CD4-positive, alpha-beta T cell (primary cell): ENCODE data around the gene RUFY3. TPM values are rescaled to one million over a fixed set of nuclear protein-coding genes. Genes with fewer than 3 reads are reported as not detected.

Experiments used
- ATAC-seq: fragments of 200-7000 bp; cut with Tn5 transposase; one replicate; pipeline ENCODE4 v1.10.0; 2022; ENCODE audit warnings: mild to moderate bottlenecking; ENCODE audit not compliant: poor library complexity
- CTCF ChIA-PET: fragments of 350-600 bp; sonication (Branson Sonifier 250); formaldehyde crosslinking; loops from one replicate; lab custom pipeline; 2021; ENCODE audit warnings: antibody characterized with exemption, inconsistent platforms; lab: Charles Lee
- POLR2A ChIA-PET: fragments of 350-600 bp; sonication (Branson Sonifier 250); formaldehyde crosslinking; loops from one replicate; lab custom pipeline; 2021; ENCODE audit warnings: antibody characterized with exemption, inconsistent platforms; lab: Charles Lee
- DNase-seq, 14 experiments: peaks; one replicate each; pipeline ENCODE4 v3.0.0-alpha.2; 2013 to 2020; ENCODE audit warnings: mixed read lengths in 2 of 14
- H3K27ac ChIP-seq, 2 donors: one replicate each; pipeline versions ENCODE4 v1.5.1 to v1.7.0; 2013; ENCODE audit warnings: low read length in 2 of 2, low read depth in 1 of 2, mild to moderate bottlenecking in 1 of 2
- H3K27me3 ChIP-seq, 2 experiments: 1 replicate in 1 of 2; 2 replicates in 1 of 2; pipeline versions ENCODE4 v1.6.1 to v1.7.0; 2013; ENCODE audit warnings: low read length in 2 of 2, control low read depth in 1 of 2, mild to moderate bottlenecking in 1 of 2, moderate library complexity in 1 of 2; ENCODE audit not compliant: insufficient read depth in 2 of 2, control insufficient read depth in 1 of 2
- H3K36me3 ChIP-seq: one replicate; pipeline ENCODE4 v1.6.1; 2013; ENCODE audit warnings: low read length, control low read depth; ENCODE audit not compliant: insufficient read depth
- H3K4me1 ChIP-seq: one replicate; pipeline ENCODE4 v1.6.1; 2013; ENCODE audit warnings: low read length, control low read depth; ENCODE audit not compliant: insufficient read depth
- H3K4me3 ChIP-seq: one replicate; pipeline ENCODE4 v1.5.1; 2013; ENCODE audit warnings: mild to moderate bottlenecking, low read length, moderate library complexity
- H3K9me3 ChIP-seq, 2 experiments: 1 replicate in 1 of 2; 2 replicates in 1 of 2; pipeline versions ENCODE4 v1.6.1 to v1.7.0; 2013; ENCODE audit warnings: low read length in 2 of 2, mild to moderate bottlenecking in 2 of 2, control low read depth in 1 of 2, moderate library complexity in 1 of 2; ENCODE audit not compliant: control insufficient read depth in 1 of 2, insufficient read depth in 1 of 2
- H3K27ac Mint-ChIP-seq: one replicate; pipeline ENCODE4 v1.8.0; 2020; ENCODE audit warnings: mixed read lengths
- H3K27me3 Mint-ChIP-seq: one replicate; pipeline ENCODE4 v1.8.0; 2021; ENCODE audit warnings: mixed read lengths
- H3K36me3 Mint-ChIP-seq: one replicate; pipeline ENCODE4 v1.8.0; 2021; ENCODE audit warnings: low read depth, mixed read lengths
- H3K4me1 Mint-ChIP-seq: one replicate; pipeline ENCODE4 v1.8.0; 2021; ENCODE audit warnings: low read depth, mixed read lengths
- H3K4me3 Mint-ChIP-seq: one replicate; pipeline ENCODE4 v1.8.0; 2020; ENCODE audit warnings: mild to moderate bottlenecking, mixed read lengths
- H3K9me3 Mint-ChIP-seq: one replicate; pipeline ENCODE4 v1.8.0; 2020; ENCODE audit warnings: mixed read lengths
- intact Hi-C, 2 experiments: fragments of 100-400 bp; cut with DNase I in 1 of 2; cut with micrococcal nuclease in 1 of 2; formaldehyde crosslinking; loops; one replicate each; pipeline versions ENCODE4 v1.15.1 to v1.9.0; 2023 to 2025; cut with DNase I, micrococcal nuclease
- total RNA-seq, 174 experiments: library from RNA in 2 of 174; stranded (reverse) in 2 of 174; gene quantifications; one replicate each; pipeline ENCODE4 v1.2.3 and lab custom pipeline; 2021 to 2026
- TF ChIP-seq, protein P1 (sequence below): fragments of 200-600 bp; IDR thresholded peaks from one replicate; pipeline ENCODE4 v1.8.0; 2022; ENCODE audit warnings: antibody characterized with exemption, mild to moderate bottlenecking

RUFY3 gene
- total RNA-seq, 2 experiments from 2014 or later = 18.0 to 18.1 TPM

DNA sequence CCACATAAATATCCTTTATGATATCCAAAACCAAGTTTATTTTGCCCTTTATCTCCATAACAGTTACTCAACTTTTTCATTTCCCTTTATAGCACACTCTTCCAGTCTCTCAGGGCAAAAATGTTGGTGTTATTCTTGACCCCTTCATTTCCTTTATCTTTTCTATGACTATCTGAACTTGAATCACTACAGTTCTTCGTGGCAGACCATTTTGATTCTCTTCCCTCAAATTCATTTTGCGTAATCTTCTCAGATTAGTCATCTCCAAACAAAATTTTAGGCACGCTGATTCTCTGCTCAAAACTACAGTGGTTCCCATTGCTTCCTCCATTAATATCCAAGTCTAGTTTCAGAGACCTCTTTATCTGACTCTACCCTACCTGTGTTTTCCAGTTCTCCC lies 26.1 kb downstream of the RUFY3 start:
- no peak overlapping the region for H3K27ac ChIP-seq

DNA sequence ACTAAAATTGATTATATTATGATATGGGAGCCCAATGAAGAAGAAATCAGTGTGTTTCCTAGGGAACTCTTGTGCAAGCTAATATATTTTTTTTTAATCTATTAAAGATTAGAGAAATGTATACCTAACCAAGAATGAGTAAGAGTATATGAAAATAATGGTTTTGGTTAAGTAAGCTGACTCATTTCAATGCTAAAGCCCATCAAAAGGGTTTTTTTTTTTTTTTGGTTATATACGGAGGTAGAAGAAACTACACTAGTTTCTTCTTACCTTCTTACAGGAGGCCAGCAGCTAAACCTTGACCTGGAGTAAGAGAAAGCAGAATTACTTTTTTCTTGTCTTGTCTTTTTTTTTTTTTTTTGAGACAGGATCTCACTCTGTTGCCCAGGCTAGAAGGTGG lies 27.5 kb downstream of the RUFY3 start:
- H3K27me3 Mint-ChIP-seq = no peaks in the 10 kb centered on the region
- TF ChIP-seq, protein P1, sequence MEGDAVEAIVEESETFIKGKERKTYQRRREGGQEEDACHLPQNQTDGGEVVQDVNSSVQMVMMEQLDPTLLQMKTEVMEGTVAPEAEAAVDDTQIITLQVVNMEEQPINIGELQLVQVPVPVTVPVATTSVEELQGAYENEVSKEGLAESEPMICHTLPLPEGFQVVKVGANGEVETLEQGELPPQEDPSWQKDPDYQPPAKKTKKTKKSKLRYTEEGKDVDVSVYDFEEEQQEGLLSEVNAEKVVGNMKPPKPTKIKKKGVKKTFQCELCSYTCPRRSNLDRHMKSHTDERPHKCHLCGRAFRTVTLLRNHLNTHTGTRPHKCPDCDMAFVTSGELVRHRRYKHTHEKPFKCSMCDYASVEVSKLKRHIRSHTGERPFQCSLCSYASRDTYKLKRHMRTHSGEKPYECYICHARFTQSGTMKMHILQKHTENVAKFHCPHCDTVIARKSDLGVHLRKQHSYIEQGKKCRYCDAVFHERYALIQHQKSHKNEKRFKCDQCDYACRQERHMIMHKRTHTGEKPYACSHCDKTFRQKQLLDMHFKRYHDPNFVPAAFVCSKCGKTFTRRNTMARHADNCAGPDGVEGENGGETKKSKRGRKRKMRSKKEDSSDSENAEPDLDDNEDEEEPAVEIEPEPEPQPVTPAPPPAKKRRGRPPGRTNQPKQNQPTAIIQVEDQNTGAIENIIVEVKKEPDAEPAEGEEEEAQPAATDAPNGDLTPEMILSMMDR = no peak
- no peak overlapping the region for H3K27ac Mint-ChIP-seq
- Histone ChIP-seq H3K9me3 (no peaks in the 10 kb centered on the region), H3K36me3 (no peaks in the 10 kb centered on the region), H3K4me1 (no peaks in the 10 kb centered on the region), H3K27me3 (no peaks in the 10 kb centered on the region), H3K27ac (no peak overlapping the region), H3K4me3 (no peak overlapping the region)
- DNase-seq = no peak
- no peaks in the 10 kb centered on the region for H3K9me3 Mint-ChIP-seq
- intact Hi-C loops = no loop called here
- ChIA-PET CTCF (no interaction called here), POLR2A (interaction anchor here (0.9 to 1.4 kb wide), 2 partner anchors 10 to 12 kb away, joined by 3 to 4 read pairs; no protein-coding TSS in a partner anchor)
- no peaks in the 10 kb centered on the region for H3K36me3 Mint-ChIP-seq
- H3K4me1 Mint-ChIP-seq = peaks cover 5% of the 10 kb centered on the region
- no peak overlapping the region for H3K4me3 Mint-ChIP-seq
- ATAC-seq = no peak

More for the DNA sequence above, 26.1 kb downstream of the RUFY3 start:
- H3K36me3 Mint-ChIP-seq = no peaks in the 10 kb centered on the region
- ChIA-PET POLR2A (no interaction called here), CTCF (no interaction called here)
- H3K4me1 ChIP-seq = no peaks in the 10 kb centered on the region
- H3K27me3 Mint-ChIP-seq = no peaks in the 10 kb centered on the region
- TF ChIP-seq, protein P1 = no peak
- H3K27me3 ChIP-seq = no peaks in the 10 kb centered on the region
- no peaks in the 10 kb centered on the region for H3K9me3 ChIP-seq
- no peaks in the 10 kb centered on the region for H3K9me3 Mint-ChIP-seq
- no peak overlapping the region for H3K4me3 Mint-ChIP-seq
- H3K27ac Mint-ChIP-seq = no peak overlapping the region
- no peak overlapping the region for H3K4me3 ChIP-seq
- H3K36me3 ChIP-seq = no peaks in the 10 kb centered on the region
- H3K4me1 Mint-ChIP-seq = peaks cover 10% of the 10 kb centered on the region
- intact Hi-C loops = no loop called here
- DNase-seq (peak in 1 of 14 experiments; percentile 20), ATAC-seq (no peak)

DNA sequence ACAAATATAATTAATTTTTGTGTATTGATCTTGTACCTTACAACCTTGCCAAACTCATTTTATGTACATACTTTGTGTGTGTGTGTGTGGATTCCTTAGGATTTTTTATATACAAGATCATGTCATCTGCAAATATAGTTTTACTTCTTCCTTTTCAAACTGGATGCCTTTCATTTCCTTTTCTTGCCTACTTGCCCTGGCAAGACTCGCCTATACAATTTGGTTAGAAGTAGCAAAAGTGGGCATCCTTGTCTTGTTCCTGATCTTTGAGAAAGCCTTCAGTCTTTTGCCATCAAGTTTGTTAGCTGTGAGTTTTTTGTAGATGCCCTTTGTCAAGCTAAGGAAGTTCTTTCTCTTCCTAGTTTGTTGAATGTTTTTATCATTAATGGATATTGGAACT lies 30.5 kb downstream of the RUFY3 start:
- Histone ChIP-seq H3K9me3 (no peaks in the 10 kb centered on the region), H3K36me3 (no peaks in the 10 kb centered on the region), H3K4me1 (no peaks in the 10 kb centered on the region), H3K4me3 (no peak overlapping the region), H3K27me3 (no peaks in the 10 kb centered on the region), H3K27ac (no peak overlapping the region)
- POLR2A ChIA-PET = no interaction called here
- Mint-ChIP-seq H3K36me3 (no peaks in the 10 kb centered on the region), H3K27ac (no peak overlapping the region), H3K4me1 (no peaks in the 10 kb centered on the region), H3K4me3 (no peak overlapping the region), H3K9me3 (no peaks in the 10 kb centered on the region), H3K27me3 (no peaks in the 10 kb centered on the region)
- ATAC-seq (no peak), DNase-seq (no peak)
- TF ChIP-seq, protein P1 = no peak
- CTCF ChIA-PET = no interaction called here
- intact Hi-C loops = no loop called here
